NCI-H1105 treated with DMSO at 0.1 percent for 48 hours (cell line): Measurements from ENCODE around the gene GRM3.
"Not testable (repeated sequence)": the region's sequence is repeated elsewhere in the genome, so short reads cannot be mapped to it uniquely, and the experiment has no call there.

Source experiments
- DNase-seq: peaks from one replicate; lab custom pipeline; 2025; lab: John Stamatoyannopoulos, UW

GRM3 gene

GRCh38 chr7:86643561-86644281 lies at the start of gene GRM3:
Gene GRM3 (plus strand): TSS chr7:86643909. CDS start chr7:86765146, 121,237 bp downstream.
- DNase-seq = peak; percentile 72

- DNase-seq = peak; percentile 22
These were observed 45.4 kb upstream of the GRM3 start for GRCh38 chr7:86598311-86598710.

- DNase-seq = no peak
These were observed 45.0 kb upstream of the GRM3 start for GRCh38 chr7:86598721-86599120.

- DNase-seq = no peak
These were observed 43.0 kb upstream of the GRM3 start for GRCh38 chr7:86600506-86601290.

GRCh38 chr7:86615711-86616110 lies 28.0 kb upstream of the GRM3 start:
- DNase-seq = not testable (repeated sequence)

GRCh38 chr7:86644282-86645224 lies 844 bp downstream of the GRM3 start:
- no peak for DNase-seq

- no peak for DNase-seq
These were observed 1.5 kb downstream of the GRM3 start for GRCh38 chr7:86645225-86645608.

- no peak for DNase-seq
These were observed 2.1 kb downstream of the GRM3 start for GRCh38 chr7:86645676-86646276.

GRCh38 chr7:86647385-86648094 lies 3.8 kb downstream of the GRM3 start:
- DNase-seq = peak; percentile 14

- DNase-seq = no peak
These were observed 4.5 kb downstream of the GRM3 start for GRCh38 chr7:86648169-86648568.

- no peak for DNase-seq
These were observed 10.4 kb downstream of the GRM3 start for GRCh38 chr7:86653919-86654659.

GRCh38 chr7:86657948-86658347 lies 14.2 kb downstream of the GRM3 start:
- no peak for DNase-seq

- no peak for DNase-seq
These were observed 17.3 kb downstream of the GRM3 start for GRCh38 chr7:86660950-86661462.

- DNase-seq = no peak
These were observed 20.8 kb downstream of the GRM3 start for GRCh38 chr7:86664486-86664885.

- no peak for DNase-seq
These were observed 21.3 kb downstream of the GRM3 start for GRCh38 chr7:86664991-86665390.

GRCh38 chr7:86665669-86666068 lies 22.0 kb downstream of the GRM3 start:
- no peak for DNase-seq

- DNase-seq = peak; percentile 28
These were observed 24.0 kb downstream of the GRM3 start for GRCh38 chr7:86667732-86668131.

GRCh38 chr7:86668315-86668714 lies 24.6 kb downstream of the GRM3 start:
- no peak for DNase-seq

GRCh38 chr7:86687831-86688230 lies 44.1 kb downstream of the GRM3 start:
- DNase-seq = no peak

GRCh38 chr7:86689363-86689762 lies 45.7 kb downstream of the GRM3 start:
- DNase-seq = no peak
